GM18868 (cell line): Measurements from ENCODE around the gene OR2W1.

ENCODE experiments used
- ATAC-seq: cut with Tn5 transposase; IDR thresholded peaks from one replicate; pipeline ENCODE4 v1.9.1; 2021; ENCODE audit warnings: mild to moderate bottlenecking, moderate library complexity; ENCODE audit not compliant: unreplicated experiment

Gene OR2W1, protein sequence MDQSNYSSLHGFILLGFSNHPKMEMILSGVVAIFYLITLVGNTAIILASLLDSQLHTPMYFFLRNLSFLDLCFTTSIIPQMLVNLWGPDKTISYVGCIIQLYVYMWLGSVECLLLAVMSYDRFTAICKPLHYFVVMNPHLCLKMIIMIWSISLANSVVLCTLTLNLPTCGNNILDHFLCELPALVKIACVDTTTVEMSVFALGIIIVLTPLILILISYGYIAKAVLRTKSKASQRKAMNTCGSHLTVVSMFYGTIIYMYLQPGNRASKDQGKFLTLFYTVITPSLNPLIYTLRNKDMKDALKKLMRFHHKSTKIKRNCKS

GRCh38 chr6:29045075-29045474 lies at the start of gene OR2W1:
Gene OR2W1 (minus strand): TSS chr6:29045175. CDS start chr6:29045175, 0 bp downstream.
- ATAC-seq = no peak

- ATAC-seq = no peak
Observed at GRCh38 chr6:29092957-29093356, 48.0 kb upstream of the OR2W1 start.

DNA sequence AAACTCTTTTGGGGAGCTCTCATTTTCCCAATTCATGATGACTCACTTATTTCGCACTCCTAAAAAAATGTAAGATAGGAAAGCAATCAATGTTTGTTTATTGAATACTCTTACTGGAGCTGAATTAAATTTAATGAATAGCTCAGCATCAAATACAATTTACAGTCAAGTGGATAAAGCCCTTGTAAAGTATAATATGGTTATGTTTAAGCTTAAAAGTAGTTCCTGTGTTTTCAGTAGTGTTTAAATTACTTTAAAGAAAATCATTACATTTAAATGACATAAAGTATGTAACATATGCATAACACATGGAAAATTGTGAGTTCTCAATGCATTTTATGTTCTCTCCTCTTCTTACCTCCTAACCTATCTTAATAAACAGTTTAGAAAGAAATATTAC lies 42.2 kb upstream of the OR2W1 start, which contains the start of gene OR2B3:
Gene OR2B3, minus strand, starts transcription at position 101 of the 400 bp plus-strand sequence. Its CDS starts 65 bp downstream, at position 36.
- no peak for ATAC-seq

DNA sequence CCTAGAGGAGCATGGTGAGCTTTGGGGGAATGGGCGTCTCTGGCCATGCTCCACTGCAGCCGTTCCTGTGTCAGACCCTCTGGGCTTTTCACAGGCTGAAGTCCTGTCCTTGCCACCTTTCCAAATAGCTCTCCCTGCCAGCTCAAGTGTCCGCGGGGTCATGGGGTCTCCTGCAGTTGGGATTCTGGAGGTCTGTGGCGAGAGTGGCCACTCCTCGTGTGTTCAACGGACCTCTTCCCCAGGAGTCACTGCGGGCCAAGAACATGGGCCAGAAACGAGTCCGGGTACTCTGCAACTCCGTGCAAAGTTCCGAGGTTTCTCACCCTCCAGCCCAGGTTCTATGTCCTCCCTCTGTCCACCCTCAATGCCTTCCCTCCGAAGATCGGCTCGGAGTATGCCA lies 37.5 kb upstream of the OR2W1 start:
- ATAC-seq = no peak

DNA sequence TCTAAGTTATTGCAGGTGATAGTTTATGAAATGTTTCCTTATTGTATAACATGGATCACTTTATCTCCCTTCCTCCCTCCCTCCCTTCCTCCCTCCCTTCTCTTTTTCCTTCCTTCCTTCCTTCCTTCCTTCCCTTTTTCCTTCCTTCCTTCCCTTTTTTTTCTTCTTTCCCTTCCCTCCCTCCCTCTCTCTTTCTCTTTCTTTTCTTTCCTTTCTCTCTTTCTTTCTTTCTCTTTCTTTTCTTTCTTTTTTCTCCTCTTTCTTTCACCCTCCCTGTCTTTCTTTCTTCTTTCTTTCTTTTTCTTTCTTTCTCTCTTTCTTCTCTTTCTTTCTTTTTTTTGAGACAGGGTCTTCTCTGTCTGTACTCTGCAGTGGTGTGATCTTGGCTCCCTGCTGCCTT lies 36.3 kb upstream of the OR2W1 start:
- no peak for ATAC-seq

DNA sequence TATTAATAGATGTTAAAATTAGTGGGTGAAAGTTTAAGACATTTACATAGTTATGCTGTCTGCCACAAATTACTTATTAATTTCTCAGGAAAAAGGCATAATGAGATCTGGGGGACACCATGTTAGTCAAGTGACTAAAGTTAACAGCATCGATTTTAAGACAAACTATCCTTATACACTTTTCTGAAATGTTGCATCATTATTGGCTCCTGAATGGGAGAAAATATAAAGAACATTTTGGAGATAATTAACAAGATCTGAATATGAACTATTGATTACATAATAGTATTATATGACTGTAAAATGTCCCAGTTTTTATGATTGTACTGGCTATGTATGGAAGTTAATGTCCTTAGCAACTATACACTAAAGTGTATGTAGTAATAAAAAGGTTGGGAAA lies 34.2 kb upstream of the OR2W1 start:
- ATAC-seq = no peak

DNA sequence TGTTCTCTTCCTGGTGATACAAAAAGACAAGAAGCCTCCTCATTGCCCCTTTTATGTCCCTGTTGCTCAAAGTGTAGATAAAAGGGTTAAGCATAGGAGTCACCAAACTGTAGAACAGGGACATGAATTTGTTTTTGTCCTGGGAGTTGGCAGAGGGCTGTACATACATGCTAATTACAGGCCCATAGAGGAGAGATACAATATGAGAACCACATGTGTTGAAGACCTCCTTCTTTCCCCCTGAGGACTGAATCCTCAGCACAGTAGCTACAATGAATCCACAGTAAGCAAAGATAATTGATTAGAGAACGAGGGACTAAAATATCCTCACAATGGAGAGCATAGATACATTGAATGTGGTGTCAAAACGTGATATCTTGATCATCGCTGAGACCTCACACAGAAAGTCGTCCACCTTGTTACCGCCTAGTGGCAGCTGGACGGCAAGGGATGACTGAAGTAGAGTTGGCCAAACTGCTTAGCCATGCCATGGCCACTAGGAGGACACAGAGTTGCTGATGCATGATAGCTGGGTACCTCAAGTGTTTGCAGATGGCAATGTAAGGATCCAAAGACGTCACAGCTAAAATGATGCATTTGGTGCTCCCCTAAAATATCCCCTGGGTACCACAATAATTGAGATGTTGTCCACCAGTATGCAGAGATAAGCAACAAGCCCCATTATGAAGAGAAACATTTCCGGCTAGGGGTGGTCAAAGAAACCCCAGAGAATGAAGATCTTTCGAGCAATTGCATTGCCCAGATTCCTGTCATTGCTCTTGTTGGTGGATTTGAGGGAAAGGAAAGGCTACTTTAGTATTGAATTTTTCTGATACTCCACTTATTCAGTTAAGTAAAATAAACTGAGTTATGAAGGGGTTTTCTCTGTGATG lies 27.1 kb upstream of the OR2W1 start:
- peak; percentile 48 for ATAC-seq

DNA sequence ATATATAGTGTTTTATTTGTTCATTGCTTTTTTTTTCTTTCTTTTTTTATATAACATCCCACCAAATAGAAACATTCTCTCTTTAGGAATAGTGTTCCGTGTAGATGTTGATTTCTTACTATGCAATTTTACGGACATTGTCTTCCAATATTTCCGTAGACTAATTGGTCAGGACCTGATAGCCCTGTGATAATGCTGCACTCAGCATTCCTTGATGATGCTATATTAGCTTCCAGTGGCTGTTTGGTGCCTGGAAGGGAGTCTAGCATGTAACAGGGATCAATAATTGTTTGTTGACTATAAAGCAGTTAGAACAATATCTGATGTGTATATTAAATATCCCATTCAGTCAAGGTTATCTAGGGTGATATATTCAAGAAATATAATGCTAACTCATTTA lies 6.7 kb upstream of the OR2W1 start:
- no peak for ATAC-seq

GRCh38 chr6:29035951-29036350 lies 9.0 kb downstream of the OR2W1 start:
- no peak for ATAC-seq

DNA sequence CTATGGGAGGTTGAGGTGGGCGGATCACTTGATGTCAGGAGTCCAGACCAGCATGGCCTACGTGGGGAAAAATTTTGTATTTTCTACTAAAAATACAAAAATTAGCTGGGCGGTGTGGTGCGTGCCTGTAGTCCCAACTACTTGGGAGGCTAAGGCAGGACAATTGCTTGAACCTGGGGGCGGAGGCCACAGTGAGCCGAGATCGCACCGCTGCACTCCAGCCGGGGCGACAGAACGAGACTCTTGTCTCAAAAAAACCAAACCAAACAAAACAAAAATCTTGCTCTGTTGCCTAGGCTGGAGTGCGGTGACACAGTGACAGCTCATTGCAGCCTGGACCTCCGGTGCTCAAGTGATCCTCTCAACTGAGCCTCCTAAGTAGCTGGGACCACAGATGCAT lies 16.2 kb downstream of the OR2W1 start:
- ATAC-seq = no peak

DNA sequence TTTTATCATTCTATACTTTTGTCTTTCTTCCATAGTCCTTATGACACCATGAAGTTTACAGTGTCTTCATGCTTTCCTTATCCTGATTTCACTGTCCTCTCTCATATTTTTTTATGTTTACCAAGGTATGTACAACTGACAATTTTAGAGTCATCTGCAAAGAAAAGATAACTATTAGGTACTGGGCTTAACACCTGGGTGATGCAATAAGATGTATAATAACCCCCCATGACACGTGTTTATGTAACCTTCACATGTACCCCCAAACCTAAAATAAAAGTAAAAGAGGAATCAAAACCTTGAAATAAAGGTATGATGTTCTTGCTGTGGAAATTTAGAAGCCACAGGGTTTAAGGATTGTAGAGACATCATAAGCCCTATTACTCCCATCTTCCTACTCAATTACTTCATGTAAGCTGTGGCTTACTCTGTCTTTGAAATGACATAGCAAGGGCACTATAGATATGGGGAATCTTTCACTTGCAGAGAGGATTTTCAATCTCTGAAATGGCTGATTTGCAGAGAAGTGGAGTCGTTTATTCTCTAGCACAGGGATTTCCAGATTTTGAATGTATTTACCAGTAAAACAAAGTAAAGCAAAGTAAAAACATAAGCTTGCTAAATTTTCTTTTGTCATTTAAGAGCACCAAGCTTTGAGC lies 18.9 kb downstream of the OR2W1 start:
- no peak for ATAC-seq

DNA sequence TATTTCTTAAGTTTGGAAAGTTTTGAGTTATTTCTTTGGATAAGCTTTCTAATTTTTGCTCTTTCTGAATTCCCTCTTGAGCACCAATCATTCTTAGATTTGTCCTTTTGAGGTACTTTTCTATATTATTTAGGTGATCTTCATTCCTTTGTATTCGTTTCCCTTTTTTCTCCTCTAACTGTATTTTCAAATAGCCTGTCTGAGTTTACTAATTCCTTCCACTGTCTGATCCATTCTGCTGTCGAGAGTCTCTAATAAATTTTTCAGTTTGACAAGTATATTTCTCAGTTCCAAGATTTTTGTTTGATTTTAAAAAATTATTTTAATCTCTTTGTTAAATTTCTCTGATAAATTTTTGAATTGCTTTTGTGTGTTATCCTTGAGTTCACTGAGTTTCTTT lies 23.5 kb downstream of the OR2W1 start:
- ATAC-seq = no peak

- no peak for ATAC-seq
Observed at GRCh38 chr6:29019629-29020028, 25.3 kb downstream of the OR2W1 start.

DNA sequence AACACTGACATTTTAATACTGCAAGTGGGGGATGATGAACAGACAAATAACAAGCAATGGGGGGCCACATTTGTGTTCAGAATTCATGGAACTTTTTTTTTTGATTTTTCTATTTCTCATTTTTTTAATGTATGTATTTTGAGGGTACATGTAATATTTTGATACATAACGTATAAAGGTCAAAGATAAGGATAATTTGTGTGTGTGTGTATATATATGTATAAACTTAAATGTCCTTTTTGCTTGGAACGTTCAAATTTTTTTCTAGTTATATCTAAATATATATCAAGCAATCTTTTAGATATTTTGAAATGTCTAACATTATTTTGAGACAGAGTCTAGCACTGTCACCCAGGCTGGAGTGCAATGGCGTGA lies 27.6 kb downstream of the OR2W1 start:
- ATAC-seq = no peak

GRCh38 chr6:29016559-29017427 lies 28.2 kb downstream of the OR2W1 start:
- ATAC-seq = peak; percentile 86

- no peak for ATAC-seq
Observed at GRCh38 chr6:29014729-29015608, 30.0 kb downstream of the OR2W1 start.

DNA sequence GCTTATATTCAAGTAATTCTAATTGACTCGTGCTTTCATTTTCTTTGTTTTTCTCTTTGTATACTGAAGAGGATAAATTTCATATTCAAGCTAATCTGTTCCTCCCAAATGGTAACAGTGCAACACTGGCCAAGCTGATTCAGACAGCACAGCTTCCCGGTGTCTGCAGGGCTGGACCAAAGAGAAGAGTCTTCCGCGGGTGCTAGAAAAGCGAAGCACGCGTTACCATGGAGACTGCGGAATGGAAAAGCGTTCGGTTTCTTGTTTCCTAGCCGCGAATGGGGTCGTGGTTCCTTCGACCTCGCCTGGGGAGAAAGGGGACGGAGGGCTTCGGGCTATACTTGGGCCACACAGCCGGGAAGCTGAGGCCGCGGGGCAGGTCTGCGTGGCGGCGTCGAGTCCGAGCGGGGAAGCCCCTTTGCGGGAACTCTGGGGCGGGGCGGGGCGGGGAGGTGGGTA lies 33.7 kb downstream of the OR2W1 start:
- ATAC-seq = no peak

DNA sequence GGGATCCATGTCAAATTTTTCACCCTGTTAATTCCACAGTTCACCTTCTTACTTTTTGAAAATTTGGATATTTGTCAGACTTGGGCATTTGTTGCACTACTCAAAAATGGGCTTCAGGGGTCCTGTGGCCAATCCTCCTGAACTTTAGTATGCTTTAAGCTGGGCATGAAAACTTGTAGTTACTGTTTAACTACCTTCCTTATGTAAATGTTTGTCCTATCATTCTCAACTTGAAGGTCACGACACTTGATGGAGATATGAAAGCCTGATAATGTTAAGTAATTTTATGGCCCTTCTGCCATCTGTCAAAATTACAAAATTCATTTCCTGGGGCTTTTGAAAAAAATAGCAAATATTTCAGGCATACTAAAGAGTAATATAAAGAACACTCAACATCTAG lies 35.6 kb downstream of the OR2W1 start:
- no peak for ATAC-seq

- ATAC-seq = no peak
Observed at GRCh38 chr6:29008089-29008488, 36.9 kb downstream of the OR2W1 start.
